OCI-LY7 (cell line): ENCODE results near the gene RAD17. TPM values are rescaled to one million over a fixed set of nuclear protein-coding genes. Genes with fewer than 3 reads are reported as not detected.
"Not testable (repeated sequence)": the region's sequence is repeated elsewhere in the genome, so short reads cannot be mapped to it uniquely, and the experiment has no call there.

Source experiments
- BruUV-seq: library from RNA; stranded (reverse); fragments of 400-500 nt; replicated peaks from 2 replicates; lab custom pipeline; 2021; lab: Mats Ljungman, UMichigan
- CTCF ChIA-PET: fragments of 300-600 bp; sonication (Branson Sonifier 250); formaldehyde crosslinking; loops from one replicate; lab custom pipeline; 2022; ENCODE audit warnings: antibody characterized with exemption; ENCODE audit not compliant: unreplicated experiment; lab: Charles Lee
- POLR2A ChIA-PET: fragments of 300-600 bp; sonication (Branson Sonifier 250); formaldehyde crosslinking; loops from one replicate; lab custom pipeline; 2022; ENCODE audit warnings: antibody characterized with exemption; lab: Charles Lee
- DNase-seq: peaks from one replicate; pipeline ENCODE4 v3.0.0-alpha.2; 2015; ENCODE audit warnings: low spot score
- H2AFZ ChIP-seq: fragments of 200-600 bp; sonication (generic), shearing (Covaris generic); 2 replicates; pipeline ENCODE4 v1.6.1; 2014; ENCODE audit warnings: mild to moderate bottlenecking, antibody characterized with exemption, low read length, moderate library complexity
- H3K27ac ChIP-seq: fragments of 200-600 bp; sonication (generic); 2 replicates; pipeline ENCODE4 v1.5.1; 2014; ENCODE audit warnings: mixed run types, low read depth, mild to moderate bottlenecking, moderate library complexity, low read length, inconsistent platforms; ENCODE audit not compliant: poor library complexity, severe bottlenecking
- H3K36me3 ChIP-seq: fragments of 200-600 bp; sonication (generic); 2 replicates; pipeline ENCODE4 v1.6.1; 2014; ENCODE audit warnings: mild to moderate bottlenecking, antibody characterized with exemption, low read length, moderate library complexity, mixed read lengths; ENCODE audit not compliant: insufficient read depth
- H3K4me1 ChIP-seq: fragments of 200-600 bp; sonication (generic); 2 replicates; pipeline ENCODE4 v1.5.1; 2014; ENCODE audit warnings: mild to moderate bottlenecking, low read length; ENCODE audit not compliant: insufficient read depth, poor library complexity, severe bottlenecking
- H3K4me2 ChIP-seq: fragments of 200-600 bp; sonication (generic); 2 replicates; pipeline ENCODE4 v1.6.1; 2014; ENCODE audit warnings: mild to moderate bottlenecking, low read length
- H3K4me3 ChIP-seq: fragments of 200-600 bp; sonication (generic); 2 replicates; pipeline ENCODE4 v1.5.1; 2014; ENCODE audit warnings: mild to moderate bottlenecking, low read depth, low read length; ENCODE audit not compliant: poor library complexity, severe bottlenecking
- H3K79me2 ChIP-seq: fragments of 200-600 bp; sonication (generic); 2 replicates; pipeline ENCODE4 v1.6.1; 2016; ENCODE audit warnings: low read depth, mild to moderate bottlenecking, low read length, moderate library complexity, mixed read lengths; ENCODE audit not compliant: insufficient read depth
- H3K9me2 ChIP-seq: fragments of 200-600 bp; sonication (generic); 2 replicates; pipeline ENCODE4 v1.6.1; 2016; ENCODE audit warnings: mild to moderate bottlenecking, low read length, mixed read lengths; ENCODE audit not compliant: insufficient read depth
- H3K9me3 ChIP-seq: fragments of 200-600 bp; sonication (generic); 2 replicates; pipeline ENCODE4 v1.6.1; 2014; ENCODE audit warnings: mild to moderate bottlenecking, mixed run types, low read length, mixed read lengths
- H4K20me1 ChIP-seq: fragments of 200-600 bp; sonication (generic); 2 replicates; pipeline ENCODE4 v1.6.1; 2014; ENCODE audit warnings: mild to moderate bottlenecking, antibody characterized with exemption, low read length, moderate library complexity, mixed read lengths; ENCODE audit not compliant: insufficient read depth
- EZH2phosphoT487 ChIP-seq: fragments of 200-600 bp; sonication (generic); IDR thresholded peaks from 2 replicates; pipeline ENCODE4 v1.6.1; 2018; ENCODE audit warnings: low read depth, borderline replicate concordance, mild to moderate bottlenecking, mixed run types, antibody characterized with exemption, low read length, moderate library complexity, mixed read lengths
- intact Hi-C: fragments of 100-400 bp; cut with micrococcal nuclease; formaldehyde crosslinking; loops from one replicate; pipeline ENCODE4 v1.10.0; 2022; ENCODE audit not compliant: unreplicated experiment
- total RNA-seq, 2 experiments: library from RNA; depleted of rRNA in 1 of 2; stranded (reverse); fragments of >200 nt in 1 of 2; shearing (Covaris generic) in 1 of 2; gene quantifications; 2 replicates each; pipeline ENCODE4 v1.2.3, GENCODE V29; 2014 to 2022
- TF ChIP-seq, protein P1 (sequence below): fragments of 200-600 bp; sonication (generic); conservative IDR thresholded peaks from 2 replicates; pipeline ENCODE4 v1.5.1; 2014; ENCODE audit warnings: mild to moderate bottlenecking, antibody characterized with exemption, low read length, moderate library complexity, mixed read lengths

The RAD17 gene
- total RNA-seq, 2 experiments from 2014 or later: 64.1 to 79.1 TPM

DNA sequence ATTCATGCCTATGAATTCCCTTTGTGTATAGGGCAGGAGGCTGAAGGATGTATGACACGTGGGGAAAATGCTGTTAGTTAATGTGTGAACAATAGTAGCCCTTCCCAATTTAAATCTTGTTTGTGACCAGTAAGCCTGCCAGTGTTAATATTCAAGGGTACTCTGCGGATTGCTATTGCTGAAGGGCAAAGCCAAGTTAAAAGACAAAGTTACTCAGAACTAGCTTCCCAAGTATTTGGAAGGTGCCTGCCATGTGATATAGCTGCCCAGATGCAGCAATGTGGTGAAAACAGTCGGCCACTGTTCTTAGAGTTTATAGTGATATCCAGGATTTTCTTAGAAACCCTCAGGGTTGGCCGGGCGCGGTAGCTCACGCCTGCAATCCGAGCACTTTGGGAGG is 79.9 kb downstream of the RAD17 start:
- no peak overlapping the region for H3K27ac ChIP-seq
- no peak for TF ChIP-seq EZH2phosphoT487
- TF ChIP-seq, protein P1, sequence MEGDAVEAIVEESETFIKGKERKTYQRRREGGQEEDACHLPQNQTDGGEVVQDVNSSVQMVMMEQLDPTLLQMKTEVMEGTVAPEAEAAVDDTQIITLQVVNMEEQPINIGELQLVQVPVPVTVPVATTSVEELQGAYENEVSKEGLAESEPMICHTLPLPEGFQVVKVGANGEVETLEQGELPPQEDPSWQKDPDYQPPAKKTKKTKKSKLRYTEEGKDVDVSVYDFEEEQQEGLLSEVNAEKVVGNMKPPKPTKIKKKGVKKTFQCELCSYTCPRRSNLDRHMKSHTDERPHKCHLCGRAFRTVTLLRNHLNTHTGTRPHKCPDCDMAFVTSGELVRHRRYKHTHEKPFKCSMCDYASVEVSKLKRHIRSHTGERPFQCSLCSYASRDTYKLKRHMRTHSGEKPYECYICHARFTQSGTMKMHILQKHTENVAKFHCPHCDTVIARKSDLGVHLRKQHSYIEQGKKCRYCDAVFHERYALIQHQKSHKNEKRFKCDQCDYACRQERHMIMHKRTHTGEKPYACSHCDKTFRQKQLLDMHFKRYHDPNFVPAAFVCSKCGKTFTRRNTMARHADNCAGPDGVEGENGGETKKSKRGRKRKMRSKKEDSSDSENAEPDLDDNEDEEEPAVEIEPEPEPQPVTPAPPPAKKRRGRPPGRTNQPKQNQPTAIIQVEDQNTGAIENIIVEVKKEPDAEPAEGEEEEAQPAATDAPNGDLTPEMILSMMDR: no peak

DNA sequence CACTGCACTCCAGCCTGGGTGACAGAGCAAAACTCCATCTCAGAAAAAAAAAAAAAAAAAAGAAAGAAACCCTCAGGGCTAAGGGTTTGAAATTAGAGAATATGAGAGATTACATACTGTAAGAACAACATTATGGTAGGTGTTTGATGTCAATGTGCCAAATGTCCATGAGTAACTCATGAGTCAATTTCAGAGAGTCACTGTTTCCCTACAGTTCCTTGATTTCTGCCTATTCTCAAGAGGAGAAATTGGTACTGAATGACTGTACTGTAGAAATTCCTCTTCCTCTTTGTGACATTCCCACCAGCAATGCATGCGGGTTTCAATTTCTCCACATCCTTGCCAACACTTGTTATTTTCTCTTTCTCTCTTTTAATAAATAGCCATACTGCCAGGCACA is 80.5 kb downstream of the RAD17 start:
- Histone ChIP-seq H4K20me1 (no peaks in the 10 kb centered on the region), H3K27ac (no peak overlapping the region), H2AFZ (no peak overlapping the region), H3K4me3 (no peak overlapping the region), H3K79me2 (no peaks in the 10 kb centered on the region), H3K9me2 (no peaks in the 10 kb centered on the region), H3K9me3 (no peaks in the 10 kb centered on the region), H3K4me1 (no peaks in the 10 kb centered on the region), H3K4me2 (no peak overlapping the region), H3K36me3 (no peaks in the 10 kb centered on the region)
- TF ChIP-seq, protein P1: no peak
- no peak for TF ChIP-seq EZH2phosphoT487
- no peak for DNase-seq
- intact Hi-C loops: no loop called here
- ChIA-PET CTCF (no interaction called here), POLR2A (no interaction called here)
- BruUV-seq: no TSS peak

More for the DNA sequence above, 79.9 kb downstream of the RAD17 start:
- Histone ChIP-seq H4K20me1 (no peaks in the 10 kb centered on the region), H3K9me2 (no peaks in the 10 kb centered on the region), H3K79me2 (no peaks in the 10 kb centered on the region), H2AFZ (no peak overlapping the region), H3K36me3 (no peaks in the 10 kb centered on the region), H3K9me3 (no peaks in the 10 kb centered on the region), H3K4me2 (no peak overlapping the region), H3K4me1 (no peaks in the 10 kb centered on the region), H3K4me3 (no peak overlapping the region)
- POLR2A ChIA-PET: no interaction called here
- BruUV-seq: no TSS peak
- CTCF ChIA-PET: no interaction called here
- intact Hi-C loops: no loop called here
- no peak for DNase-seq

DNA sequence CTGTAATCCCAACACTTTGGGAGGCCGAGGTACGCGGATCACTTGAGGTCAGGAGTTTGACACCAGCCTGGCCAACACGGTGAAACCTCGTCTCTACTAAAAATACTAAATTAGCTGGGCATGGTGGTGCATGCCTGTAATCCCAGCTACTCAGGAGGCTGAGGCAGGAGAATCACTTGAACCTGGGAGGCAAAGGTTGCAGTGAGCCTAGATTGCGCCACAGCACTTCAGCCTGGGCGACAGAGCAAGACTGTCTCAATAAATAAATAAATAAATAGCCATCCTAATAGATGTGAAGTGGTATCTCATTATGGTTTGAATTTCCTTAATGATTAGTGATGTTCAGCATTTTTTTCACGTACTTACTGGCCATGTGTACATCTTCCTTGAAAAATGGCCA is 80.9 kb downstream of the RAD17 start:
- BruUV-seq, H3K27ac ChIP-seq, H3K4me3 ChIP-seq, H3K36me3 ChIP-seq, CTCF ChIA-PET, H3K9me3 ChIP-seq, H4K20me1 ChIP-seq, H3K79me2 ChIP-seq, DNase-seq, H3K9me2 ChIP-seq, intact Hi-C loops, POLR2A ChIA-PET, H3K4me1 ChIP-seq, H3K4me2 ChIP-seq, H2AFZ ChIP-seq: not testable (repeated sequence)
